ENCODE results near the gene MPPED2.

Gene MPPED2

GRCh38 chr11:30364837-30365482 lies 221.2 kb downstream of the MPPED2 start:
- no peak for DNase-seq (ENCODE audit: low read depth in 2 of 2)

GRCh38 chr11:30364139-30364836 lies 221.9 kb downstream of the MPPED2 start:
- no peak for DNase-seq (ENCODE audit: low read depth in 2 of 2)

- no peak for DNase-seq (ENCODE audit: low read depth in 2 of 2)
These were observed 225.4 kb downstream of the MPPED2 start for GRCh38 chr11:30360741-30361140.
